Omental fat pad (tissue), 4 donors: ENCODE data around the gene FGF22. TPM values are rescaled to one million over a fixed set of nuclear protein-coding genes. Genes with fewer than 3 reads are reported as not detected.

ENCODE experiments used
- ATAC-seq: fragments of 150-250 bp; one replicate; pipeline ENCODE4 v1.9.1; 2016; ENCODE audit warnings: mild to moderate bottlenecking, moderate library complexity; ENCODE audit not compliant: low FRiP score
- DNase-seq: peaks from one replicate; pipeline ENCODE4 v3.0.0-alpha.2; 2019; ENCODE audit warnings: low spot score
- CTCF ChIP-seq, 3 donors: fragments of 450-650 bp; IDR thresholded peaks; one replicate each; pipeline ENCODE4 v1.5.1; 2016 to 2017; ENCODE audit warnings: antibody characterized with exemption in 3 of 3, mild to moderate bottlenecking in 3 of 3, moderate library complexity in 2 of 3
- total RNA-seq, 4 donors: library from RNA; depleted of rRNA; stranded (reverse); fragments of >200 nt; gene quantifications; one replicate each; pipeline ENCODE4 v1.1.0, GENCODE V29; 2016

Gene FGF22
- total RNA-seq, 4 donors from 2014 or later = 0.38 TPM; not detected in 3

- TF ChIP-seq CTCF (IDR thresholded peaks at IDR 0.05) = no peak
- no peak for ATAC-seq
- DNase-seq = no peak
These were observed 36.3 kb downstream of the FGF22 start for GRCh38 chr19:676007-676338.

DNA sequence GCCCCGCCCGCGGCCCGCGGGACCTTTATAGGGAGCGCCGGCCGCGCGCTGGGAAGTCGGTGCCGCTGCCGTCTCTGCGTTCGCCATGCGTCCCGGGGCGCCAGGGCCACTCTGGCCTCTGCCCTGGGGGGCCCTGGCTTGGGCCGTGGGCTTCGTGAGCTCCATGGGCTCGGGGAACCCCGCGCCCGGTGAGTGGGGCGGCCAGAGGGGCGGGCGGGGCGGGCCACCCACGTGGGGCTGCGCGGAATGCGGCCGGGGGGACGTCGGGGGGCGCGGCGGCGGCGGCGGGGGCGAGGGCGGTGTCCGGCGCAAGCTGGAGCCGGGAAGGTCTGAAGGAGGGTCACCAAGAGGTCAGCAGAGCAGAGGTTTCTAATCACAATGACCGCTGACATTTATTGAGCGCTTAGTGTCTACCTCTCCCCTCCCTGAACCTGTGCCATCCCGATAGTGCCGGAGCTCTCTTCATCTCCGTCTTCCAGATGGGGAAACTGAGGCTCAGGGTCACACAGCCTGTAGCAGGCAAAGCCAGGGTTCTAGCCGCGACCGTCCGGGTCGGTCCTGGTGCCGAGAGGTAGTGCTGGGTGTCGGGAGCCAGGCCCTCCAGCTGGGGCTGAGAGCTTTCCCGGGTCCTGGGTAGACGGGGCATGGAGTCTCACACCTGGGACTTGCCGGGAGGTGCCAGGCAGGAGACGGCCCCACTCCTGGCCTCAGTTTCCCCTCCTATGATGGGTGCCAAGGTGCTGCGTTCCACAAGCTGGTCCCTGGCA is 36.8 kb downstream of the FGF22 start, which contains the start of gene FSTL3:
Gene FSTL3, plus strand, starts transcription at position 54 of the 767 bp plus-strand sequence. Its CDS starts 32 bp downstream, at position 86.
- ATAC-seq (no peak), DNase-seq (no peak)
- no peak for TF ChIP-seq CTCF (IDR thresholded peaks at IDR 0.05)

DNA sequence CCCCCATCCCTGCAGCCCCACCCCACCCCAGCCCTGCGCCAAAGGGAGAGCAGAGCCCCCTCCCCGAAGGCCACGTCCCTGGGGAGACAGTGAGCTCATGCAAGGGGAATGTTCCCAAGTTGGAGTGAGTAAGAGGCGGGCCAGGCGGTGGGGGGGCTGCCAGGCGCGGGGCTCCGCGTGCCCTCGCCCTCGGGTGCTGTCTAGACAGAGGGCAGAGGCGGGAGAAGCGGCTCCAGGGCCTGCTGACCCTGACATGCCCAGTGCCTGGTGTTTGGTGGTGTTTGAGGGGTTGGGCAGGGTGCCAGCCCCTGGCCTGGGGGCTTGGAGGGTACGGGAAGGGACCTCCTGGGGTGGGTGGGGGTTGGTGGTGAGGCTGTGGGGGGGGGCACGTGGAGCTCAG is 37.5 kb downstream of the FGF22 start:
- ATAC-seq (peak; percentile 38), DNase-seq (peak; percentile 64)
- TF ChIP-seq CTCF (IDR thresholded peaks at IDR 0.05) = no peak

GRCh38 chr19:677601-678436 is 38.1 kb downstream of the FGF22 start:
- ATAC-seq (no peak), DNase-seq (no peak)
- no peak for TF ChIP-seq CTCF (IDR thresholded peaks at IDR 0.05)

DNA sequence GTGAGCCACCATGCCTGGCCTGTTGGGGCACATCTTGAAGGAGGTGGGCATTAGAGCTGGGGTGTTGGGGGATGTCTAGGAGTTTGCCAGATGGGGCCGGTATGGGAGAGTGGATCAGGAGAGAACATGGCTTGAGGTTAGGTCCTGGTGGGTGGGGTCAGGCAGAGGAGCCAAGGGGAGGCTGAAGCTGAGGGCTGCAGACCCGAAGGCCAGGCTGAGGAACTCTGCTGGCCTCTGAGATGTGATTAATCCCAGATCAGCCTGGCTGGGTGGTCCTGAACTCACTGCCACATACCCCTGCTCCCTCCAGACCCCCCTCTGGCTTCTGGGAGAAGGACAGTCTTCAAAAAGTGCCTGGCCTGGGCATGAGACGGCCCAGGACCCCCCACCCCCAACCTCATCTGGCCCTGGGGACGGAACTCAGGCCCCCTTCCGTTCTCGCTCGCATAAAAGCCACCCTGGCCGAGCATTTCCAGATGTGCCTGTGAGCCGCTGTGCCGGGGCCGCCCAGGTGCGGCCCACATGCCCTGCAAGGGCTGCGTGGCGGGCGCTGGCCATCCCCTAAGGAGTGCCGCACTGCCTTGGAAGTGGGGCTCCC is 39.2 kb downstream of the FGF22 start:
- ATAC-seq (no peak), DNase-seq (no peak)
- no peak for TF ChIP-seq CTCF (IDR thresholded peaks at IDR 0.05)

GRCh38 chr19:679418-680286 is 40.0 kb downstream of the FGF22 start:
- TF ChIP-seq CTCF (IDR thresholded peaks at IDR 0.05) = no peak
- no peak for DNase-seq
- peak; percentile 37 for ATAC-seq
